ENCODE data around the gene PROB1. TPM values are rescaled to one million over a fixed set of nuclear protein-coding genes. Genes with fewer than 3 reads are reported as not detected.
"Not testable (repeated sequence)": the region's sequence is repeated elsewhere in the genome, so short reads cannot be mapped to it uniquely, and the experiment has no call there.

Gene PROB1
- total RNA-seq, 2 experiments from 2014 or later: 5.5 TPM

DNA sequence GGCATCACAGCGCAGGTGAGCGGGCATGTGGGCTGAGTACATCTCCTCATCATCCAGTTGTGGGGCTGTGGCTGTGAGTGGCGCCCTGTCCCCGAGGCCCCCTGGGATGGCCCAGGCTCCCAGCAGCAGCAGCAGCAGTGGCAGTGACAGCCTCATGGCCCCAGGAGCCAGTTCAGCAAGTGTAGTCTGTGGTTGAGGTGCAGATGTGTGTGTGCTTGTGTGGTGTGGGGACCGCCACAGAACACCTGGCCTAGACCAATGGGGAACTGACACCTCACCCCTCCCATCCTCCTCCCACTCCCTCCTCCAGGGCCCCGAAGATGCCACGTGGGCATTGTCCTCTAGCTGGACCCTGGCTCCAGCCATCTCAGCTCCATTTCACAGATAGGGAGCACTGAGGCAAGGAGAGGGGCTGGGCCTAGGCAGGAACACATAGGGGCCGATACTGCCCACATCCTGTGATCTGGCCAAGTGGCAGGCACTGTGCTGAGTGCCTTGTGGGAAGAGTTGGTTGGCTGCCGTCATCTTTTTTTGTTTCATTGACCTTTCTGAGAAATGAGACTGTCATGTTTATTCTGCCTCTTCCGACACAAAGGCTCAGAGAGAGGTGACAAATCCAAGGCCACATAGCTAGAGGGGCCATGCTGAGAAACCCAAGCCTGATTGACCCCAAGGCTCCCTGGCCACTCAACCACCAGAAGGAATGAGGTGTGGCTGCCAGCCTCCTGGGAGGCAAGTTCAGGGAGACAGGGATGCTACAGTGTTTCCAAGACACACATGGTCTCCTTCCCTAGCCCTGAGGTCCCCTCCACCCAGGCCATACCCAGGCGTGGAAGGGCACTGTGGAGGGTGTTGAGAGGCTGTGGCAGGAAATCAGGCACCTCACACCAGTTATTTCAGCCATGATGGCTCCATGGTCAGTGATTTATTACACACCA is 4.9 kb downstream of the PROB1 start, which contains the start of gene MZB1:
MZB1 (minus strand) TSS at position 213 of the 938 bp plus-strand sequence; CDS start at position 156, 57 bp downstream.
- Mint-ChIP-seq H3K27ac (peak within 1 kb of the TSS; percentile 99), H3K27me3 (no peaks in the 10 kb centered on the region), H3K9me3 (no peaks in the 10 kb centered on the region), H3K4me1 (peaks cover 65% of the 10 kb centered on the region), H3K4me3 (peak within 1 kb of the TSS; percentile 99), H3K36me3 (ENCODE audit: low read depth) (peaks cover 14% of the 10 kb centered on the region)
- ChIA-PET POLR2A (interaction anchor here (0.6 to 10.9 kb wide), 25 partner anchors 9 to 815 kb away, joined by 3 to 122 read pairs (median 4); partner anchors contain the start of genes HSPA9, MATR3, PAIP2 and SPATA24), CTCF (interaction anchor here (0.6 to 5.2 kb wide), 8 partner anchors 13 to 870 kb away, joined by 3 to 26 read pairs (median 6); partner anchors contain the start of genes MATR3, PAIP2 and SPATA24)
- DNase-seq: peak; percentile 89

DNA sequence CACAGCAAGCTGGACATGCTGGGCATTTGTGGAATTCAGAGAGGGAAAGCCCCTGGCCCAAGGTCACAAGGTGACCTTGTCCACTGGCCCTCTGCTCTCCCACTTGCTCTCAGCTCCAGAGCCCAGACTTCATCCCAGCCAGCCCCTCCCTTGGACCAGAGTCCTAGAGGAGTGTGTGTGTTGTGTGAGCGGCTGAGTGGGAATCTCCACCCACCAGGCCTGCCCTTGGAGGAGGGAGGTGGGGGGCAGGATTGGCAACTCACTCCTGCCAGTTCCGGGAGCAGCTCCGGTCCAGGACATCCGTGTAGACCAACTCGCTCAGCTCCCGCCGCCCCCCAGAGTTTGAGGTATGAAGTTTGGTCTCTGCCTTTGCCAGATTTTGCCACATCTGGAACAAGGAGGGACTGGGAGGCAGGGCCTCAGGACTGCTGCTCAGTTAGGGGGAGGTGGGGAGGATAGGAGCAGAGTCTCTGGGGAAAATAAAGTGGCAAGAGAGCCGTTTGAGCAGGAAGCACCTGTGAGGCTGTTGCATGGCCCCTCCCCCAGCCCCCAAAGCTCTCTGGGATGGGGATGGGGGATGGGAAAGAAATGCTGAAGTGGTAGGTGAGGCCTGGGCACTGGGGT is 6.6 kb downstream of the PROB1 start:
- no peaks in the 10 kb centered on the region for H3K9me3 Mint-ChIP-seq
- no peaks in the 10 kb centered on the region for H3K27me3 Mint-ChIP-seq
- H3K4me1 Mint-ChIP-seq: peaks cover 75% of the 10 kb centered on the region
- H3K4me3 Mint-ChIP-seq: peak overlapping the region; percentile 99
- ChIA-PET CTCF (interaction anchor here (0.5 kb wide), 1 partner anchor 795 kb away, joined by 4 read pairs; no protein-coding TSS in a partner anchor), POLR2A (interaction anchor here (0.6 to 10.9 kb wide), 7 partner anchors 12 to 175 kb away, joined by 3 to 122 read pairs (median 5); partner anchors contain the start of genes MATR3, PAIP2, SPATA24 and UBE2D2)
- peak overlapping the region; percentile 52 for H3K27ac Mint-ChIP-seq
- DNase-seq: no peak
- peaks cover 14% of the 10 kb centered on the region for H3K36me3 Mint-ChIP-seq (ENCODE audit: low read depth)

DNA sequence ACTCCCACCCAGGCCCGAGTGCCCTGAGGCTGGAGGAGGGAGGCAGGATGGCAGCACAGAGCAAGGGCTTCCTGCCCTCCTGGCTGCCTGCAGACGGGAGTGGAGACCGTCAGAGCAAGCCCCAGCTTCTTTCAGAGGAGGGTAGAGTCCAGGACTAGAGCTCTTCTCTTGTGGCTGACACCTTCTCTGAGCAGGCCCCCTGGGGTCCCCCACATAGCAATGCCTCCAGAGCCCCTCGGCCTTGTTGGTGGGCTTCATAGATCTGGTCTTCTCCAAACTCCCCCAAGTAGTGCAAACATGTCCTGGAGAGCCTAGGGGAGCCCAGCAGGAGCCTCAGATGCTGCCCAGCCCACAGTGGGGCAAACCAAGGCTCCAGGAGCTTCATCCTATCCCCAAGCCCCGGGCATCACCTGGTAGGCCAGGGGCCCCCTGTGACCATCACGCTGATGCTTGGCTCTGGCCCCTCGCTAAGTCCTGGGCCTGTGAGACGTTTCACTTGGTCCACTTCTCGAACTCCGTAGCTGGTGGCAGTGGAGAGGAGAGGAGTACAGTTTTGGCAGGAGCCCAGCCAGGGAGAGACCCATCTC is 7.2 kb downstream of the PROB1 start:
- POLR2A ChIA-PET: interaction anchor here (0.7 to 10.9 kb wide), 7 partner anchors 11 to 174 kb away, joined by 3 to 122 read pairs (median 5); partner anchors contain the start of genes MATR3, PAIP2, SPATA24 and UBE2D2
- H3K27me3 Mint-ChIP-seq: no peaks in the 10 kb centered on the region
- DNase-seq: no peak
- CTCF ChIA-PET: interaction anchor here (0.5 to 1.3 kb wide), 2 partner anchors 46 to 795 kb away, joined by 4 read pairs; partner anchors contain the start of gene PAIP2
- H3K4me3 Mint-ChIP-seq: peak overlapping the region; percentile 99
- peaks cover 14% of the 10 kb centered on the region for H3K36me3 Mint-ChIP-seq (ENCODE audit: low read depth)
- no peaks in the 10 kb centered on the region for H3K9me3 Mint-ChIP-seq
- peak overlapping the region; percentile 49 for H3K27ac Mint-ChIP-seq
- H3K4me1 Mint-ChIP-seq: peaks cover 75% of the 10 kb centered on the region

DNA sequence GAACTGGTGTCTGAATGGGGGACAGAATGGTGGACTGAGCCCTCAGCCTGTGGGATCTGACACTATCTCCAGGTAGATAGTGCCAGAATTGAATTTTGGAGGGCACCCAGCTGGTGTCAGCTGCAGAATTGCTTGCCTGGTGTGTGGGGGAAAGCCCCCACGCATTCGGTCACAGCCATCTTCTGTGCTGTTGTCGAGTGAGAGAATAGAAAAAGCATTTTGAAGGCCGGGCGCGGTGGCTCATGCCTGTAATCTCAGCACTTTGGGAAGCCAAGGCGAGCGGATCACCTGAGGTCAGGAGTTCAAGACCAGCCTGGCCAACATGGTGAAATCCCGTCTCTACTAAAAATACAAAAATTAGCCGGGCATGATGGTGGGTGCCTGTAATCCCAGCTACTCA is 7.9 kb downstream of the PROB1 start:
- H3K9me3 Mint-ChIP-seq, H3K4me3 Mint-ChIP-seq, H3K27me3 Mint-ChIP-seq, DNase-seq: not testable (repeated sequence)
- ChIA-PET POLR2A (interaction anchor here (0.9 to 10.9 kb wide), 6 partner anchors 16 to 175 kb away, joined by 3 to 122 read pairs (median 6); partner anchors contain the start of genes MATR3, PAIP2, SPATA24 and UBE2D2), CTCF (interaction anchor here (1.0 to 1.3 kb wide), 2 partner anchors 45 to 127 kb away, joined by 3 to 4 read pairs; partner anchors contain the start of gene PAIP2)
- Mint-ChIP-seq H3K4me1 (peaks cover 75% of the 10 kb centered on the region), H3K36me3 (ENCODE audit: low read depth) (peaks cover 14% of the 10 kb centered on the region), H3K27ac (peak overlapping the region; percentile 49)

DNA sequence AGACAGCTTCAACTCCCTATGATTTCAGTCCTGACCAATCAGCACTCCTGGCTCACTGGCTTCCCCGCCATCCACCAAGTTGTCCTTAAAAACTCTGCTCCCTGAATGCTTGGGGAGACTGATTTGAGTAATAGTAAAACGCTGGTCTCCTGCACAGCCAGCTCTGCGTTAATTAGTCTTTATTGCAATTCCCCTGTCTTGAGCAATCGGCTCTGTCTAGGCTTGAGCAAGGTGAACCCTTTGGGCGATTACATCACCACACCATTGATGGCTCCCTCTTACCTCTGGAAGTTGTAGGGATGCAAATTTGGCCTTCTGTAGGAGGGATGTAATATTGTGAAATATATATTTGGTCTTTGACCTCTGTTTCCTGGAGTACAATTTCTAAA is 8.9 kb downstream of the PROB1 start:
- POLR2A ChIA-PET: interaction anchor here (0.9 to 10.9 kb wide), 6 partner anchors 9 to 176 kb away, joined by 3 to 122 read pairs (median 6); partner anchors contain the start of genes MATR3, PAIP2 and SPATA24

DNA sequence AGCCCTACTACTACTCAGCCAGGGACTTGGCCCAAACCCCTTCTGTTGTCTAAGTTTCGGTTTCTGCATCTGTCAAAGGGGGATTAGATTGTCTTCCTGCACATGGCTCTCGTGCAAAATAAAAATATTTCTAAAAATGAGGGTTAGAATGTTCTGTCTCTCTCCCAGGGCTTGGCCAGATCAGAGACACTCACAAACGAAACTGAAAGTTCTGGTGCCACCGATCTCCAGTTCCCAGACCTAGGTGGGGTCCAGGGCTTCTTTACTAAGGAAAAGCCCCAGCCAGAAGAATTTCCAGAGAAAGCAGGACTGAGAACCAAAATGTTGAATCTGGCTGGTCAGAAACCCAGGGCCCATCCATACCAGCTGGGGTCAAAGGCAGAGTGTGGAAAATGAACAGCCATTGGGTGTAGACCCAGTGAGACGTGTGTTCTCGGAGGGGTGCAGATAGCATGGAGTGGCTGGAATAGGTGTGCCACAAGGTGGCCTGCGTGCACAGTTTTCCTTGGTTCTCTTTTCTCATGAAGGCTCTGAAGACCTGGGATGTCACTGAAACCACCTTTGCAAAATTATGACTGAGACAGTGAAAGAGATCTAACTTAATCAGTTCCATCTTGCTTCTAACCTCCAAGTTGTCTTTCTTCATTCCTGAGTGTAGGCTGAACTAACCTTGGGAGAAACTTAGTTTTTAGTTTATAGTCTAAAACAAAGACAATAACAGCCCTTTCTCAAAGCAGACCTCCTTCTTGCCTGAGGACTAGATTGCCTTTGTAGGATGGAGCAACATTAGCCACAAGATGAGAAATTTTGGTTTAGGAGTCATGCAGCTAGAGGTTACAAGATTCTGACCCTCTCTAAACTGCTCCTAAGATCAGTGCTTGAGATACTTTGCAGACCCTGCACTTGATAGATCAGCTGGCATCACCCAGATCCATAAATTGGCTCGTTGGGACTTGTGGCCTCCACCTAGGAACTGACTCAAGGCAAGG is 9.5 kb downstream of the PROB1 start:
- DNase-seq: peak; percentile 54
- Mint-ChIP-seq H3K27ac (peak overlapping the region; percentile 88), H3K36me3 (ENCODE audit: low read depth) (peaks cover 9% of the 10 kb centered on the region), H3K4me1 (peaks cover 59% of the 10 kb centered on the region), H3K9me3 (no peaks in the 10 kb centered on the region), H3K4me3 (peak overlapping the region; percentile 70), H3K27me3 (no peaks in the 10 kb centered on the region)
- ChIA-PET POLR2A (interaction anchor here (0.9 to 10.9 kb wide), 7 partner anchors 8 to 177 kb away, joined by 3 to 122 read pairs (median 5); partner anchors contain the start of genes MATR3, PAIP2 and SPATA24), CTCF (interaction anchor here (1.0 kb wide), 1 partner anchor 129 kb away, joined by 3 read pairs; no protein-coding TSS in a partner anchor)

More for the DNA sequence above, 8.9 kb downstream of the PROB1 start:
- peaks cover 9% of the 10 kb centered on the region for H3K36me3 Mint-ChIP-seq (ENCODE audit: low read depth)
- H3K27me3 Mint-ChIP-seq: no peaks in the 10 kb centered on the region
- H3K27ac Mint-ChIP-seq: peak overlapping the region; percentile 88
- peak overlapping the region; percentile 70 for H3K4me3 Mint-ChIP-seq
- peaks cover 66% of the 10 kb centered on the region for H3K4me1 Mint-ChIP-seq
- CTCF ChIA-PET: interaction anchor here (1.0 kb wide), 1 partner anchor 128 kb away, joined by 3 read pairs; no protein-coding TSS in a partner anchor
- no peak for DNase-seq
- no peaks in the 10 kb centered on the region for H3K9me3 Mint-ChIP-seq

DNA sequence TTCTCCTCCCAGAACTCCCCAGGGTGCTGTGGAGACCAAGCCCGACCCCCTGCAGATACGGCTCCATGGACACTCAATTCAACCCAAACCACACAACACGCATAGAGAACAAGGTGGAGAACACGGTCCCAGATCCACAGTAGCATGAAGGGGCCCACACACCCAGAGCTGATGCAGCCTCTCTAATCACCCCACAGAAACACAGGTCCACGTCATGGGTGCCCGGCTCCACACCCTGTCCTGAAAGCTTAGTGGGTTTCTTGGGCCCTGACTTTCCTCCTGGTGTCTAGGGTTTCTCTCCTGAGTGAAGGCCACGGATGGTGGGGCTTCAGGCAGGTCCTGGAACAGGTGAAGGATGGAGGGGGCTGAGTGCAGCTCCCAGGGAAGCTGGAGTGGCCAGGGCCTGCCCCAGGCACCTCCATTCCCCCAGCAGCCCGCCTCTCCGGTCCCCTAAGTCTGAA is 10.3 kb downstream of the PROB1 start:
- Mint-ChIP-seq H3K36me3 (ENCODE audit: low read depth) (peaks cover 8% of the 10 kb centered on the region), H3K27me3 (no peaks in the 10 kb centered on the region), H3K27ac (peak overlapping the region; percentile 88), H3K4me3 (peak overlapping the region; percentile 70), H3K4me1 (peaks cover 52% of the 10 kb centered on the region), H3K9me3 (no peaks in the 10 kb centered on the region)
- no peak for DNase-seq
- ChIA-PET CTCF (interaction anchor here (1.1 kb wide), 1 partner anchor 42 kb away, joined by 4 read pairs; no protein-coding TSS in a partner anchor), POLR2A (interaction anchor here (1.2 to 3.7 kb wide), 3 partner anchors 19 to 91 kb away, joined by 4 to 12 read pairs (median 5); partner anchors contain the start of genes MATR3, PAIP2 and SPATA24)

DNA sequence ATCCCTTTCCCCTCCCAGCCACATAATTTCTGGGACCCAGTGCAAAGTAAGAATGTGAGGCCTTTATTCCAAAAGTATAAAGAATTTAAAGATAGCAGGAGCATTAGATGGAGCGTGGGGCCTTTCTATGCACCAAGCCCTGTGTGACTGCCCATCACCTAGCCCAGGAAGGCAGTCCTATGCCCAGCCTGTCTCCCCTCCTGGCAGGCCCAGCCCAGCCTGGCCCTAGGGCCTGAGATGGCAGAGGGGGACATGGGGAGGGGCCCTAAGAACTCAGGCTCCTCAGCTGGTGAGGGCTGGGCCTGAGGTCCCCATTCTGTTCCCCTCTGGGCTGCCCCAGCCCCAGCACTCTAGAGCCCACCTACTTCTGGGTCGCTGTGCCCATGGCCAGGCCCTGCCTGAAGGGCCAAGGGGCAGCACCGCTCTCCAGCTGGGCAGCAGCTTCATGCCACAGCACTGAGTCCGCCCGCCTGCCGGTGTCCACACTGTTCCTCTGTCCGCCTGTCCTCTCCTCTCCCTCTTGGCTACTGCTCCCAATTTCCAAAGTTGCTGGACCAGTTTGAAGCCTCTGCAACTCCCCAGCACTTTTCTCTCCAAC is 10.8 kb downstream of the PROB1 start:
- ChIA-PET CTCF (interaction anchor here (1.1 kb wide), 1 partner anchor 42 kb away, joined by 4 read pairs; no protein-coding TSS in a partner anchor), POLR2A (interaction anchor here (1.2 to 1.4 kb wide), 2 partner anchors 43 to 90 kb away, joined by 4 to 5 read pairs; partner anchors contain the start of genes MATR3 and PAIP2)
- peaks cover 50% of the 10 kb centered on the region for H3K4me1 Mint-ChIP-seq

DNA sequence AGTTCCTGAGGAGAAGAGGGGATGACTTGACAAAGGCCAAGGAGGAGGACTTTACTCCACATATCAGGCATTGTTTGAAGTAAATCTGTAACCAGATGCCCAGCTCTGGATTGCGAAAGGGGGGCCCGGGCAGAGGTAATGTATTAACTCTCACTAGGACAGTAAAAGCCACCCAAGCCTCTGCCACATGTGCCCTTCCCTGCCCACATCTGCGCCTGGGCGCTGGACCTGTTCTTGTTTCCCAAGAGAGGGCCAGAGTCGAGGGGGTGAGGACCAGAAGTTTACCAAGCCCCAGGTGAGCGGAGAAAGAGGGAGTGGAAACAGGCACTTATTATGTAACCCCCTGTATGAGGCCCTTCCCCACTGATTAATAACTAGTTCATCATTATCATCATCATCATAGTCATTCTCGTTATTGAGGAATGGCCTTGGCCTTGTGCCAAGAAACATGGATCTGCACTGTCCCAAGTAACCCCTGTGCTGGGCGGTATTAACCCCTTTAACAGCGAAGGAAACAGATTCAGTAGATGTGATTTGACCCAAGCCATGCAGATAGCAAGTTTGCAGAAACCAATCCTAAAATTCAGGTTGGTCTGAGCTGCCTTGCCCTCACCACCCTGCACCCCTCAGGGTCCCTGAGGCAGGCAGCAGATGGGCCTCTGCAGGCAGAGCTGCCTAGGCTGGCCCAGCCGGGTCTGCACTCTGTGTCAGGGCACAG is 11.5 kb downstream of the PROB1 start, which contains the start of gene SLC23A1:
SLC23A1 (minus strand) TSS at position 23 of the 718 bp plus-strand sequence. CDS start 44 bp downstream, outside the sequence.
- Mint-ChIP-seq H3K27me3 (no peaks in the 10 kb centered on the region), H3K4me3 (no peak within 1 kb of the TSS), H3K9me3 (no peaks in the 10 kb centered on the region), H3K27ac (peak within 1 kb of the TSS; percentile 88), H3K4me1 (peaks cover 49% of the 10 kb centered on the region), H3K36me3 (ENCODE audit: low read depth) (peaks cover 4% of the 10 kb centered on the region)
- ChIA-PET POLR2A (interaction anchor here (1.2 to 1.4 kb wide), 4 partner anchors 33 to 90 kb away, joined by 4 to 5 read pairs (median 4); partner anchors contain the start of genes MATR3 and PAIP2), CTCF (interaction anchor here (1.1 kb wide), 1 partner anchor 41 kb away, joined by 4 read pairs; no protein-coding TSS in a partner anchor)
- no peak for DNase-seq

More for the DNA sequence above, 10.8 kb downstream of the PROB1 start:
- Mint-ChIP-seq H3K9me3 (no peaks in the 10 kb centered on the region), H3K27me3 (no peaks in the 10 kb centered on the region), H3K36me3 (ENCODE audit: low read depth) (peaks cover 4% of the 10 kb centered on the region), H3K4me3 (peak overlapping the region; percentile 70), H3K27ac (peak overlapping the region; percentile 88)
- DNase-seq: no peak

DNA sequence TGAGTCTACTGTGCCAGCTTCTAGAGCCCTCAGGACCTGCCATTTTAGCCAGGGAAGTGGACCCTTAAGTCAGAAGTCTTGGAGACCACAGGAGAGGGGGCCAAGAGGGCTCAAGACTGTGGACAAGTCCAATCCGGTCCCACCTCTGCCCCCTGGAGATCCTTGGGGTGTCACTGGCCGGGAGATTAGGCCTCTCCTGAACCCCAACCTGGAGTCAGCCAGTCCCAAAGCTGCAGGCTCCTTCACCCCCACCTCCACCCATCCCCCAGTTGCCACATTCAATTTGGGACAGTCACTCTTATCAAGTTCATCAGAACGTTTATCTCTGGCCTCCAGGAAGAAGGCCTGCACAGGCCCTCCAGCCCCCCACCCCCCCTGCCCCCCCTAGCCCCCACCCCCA is 12.1 kb downstream of the PROB1 start:
- no peak for DNase-seq
- H3K27me3 Mint-ChIP-seq: no peaks in the 10 kb centered on the region
- ChIA-PET CTCF (no interaction called here), POLR2A (interaction anchor here (1.3 kb wide), 2 partner anchors 34 to 41 kb away, joined by 4 read pairs; partner anchors contain the start of gene PAIP2)
- H3K4me3 Mint-ChIP-seq: no peak overlapping the region
- no peaks in the 10 kb centered on the region for H3K9me3 Mint-ChIP-seq
- H3K27ac Mint-ChIP-seq: no peak overlapping the region
- no peaks in the 10 kb centered on the region for H3K36me3 Mint-ChIP-seq (ENCODE audit: low read depth)
- peaks cover 43% of the 10 kb centered on the region for H3K4me1 Mint-ChIP-seq
